PFSK-1 (cell line): ENCODE data around the gene UBL4B.

Source experiments
- FOXP2 ChIP-seq: optimal IDR thresholded peaks from 2 replicates; pipeline ENCODE3; 2011; ENCODE audit warnings: borderline replicate concordance, control low read depth, inconsistent platforms; ENCODE audit not compliant: insufficient read depth; ENCODE audit errors: extremely low read length, extremely low read depth
- POLR2AphosphoS5 ChIP-seq: IDR thresholded peaks from 2 replicates; pipeline ENCODE4 v1.6.1; 2012; ENCODE audit warnings: low read depth, mild to moderate bottlenecking, control low read depth, low read length, moderate library complexity
- REST ChIP-seq, 2 experiments: IDR thresholded peaks; 2 replicates each; pipeline versions ENCODE4 v1.6.1 to v1.8.0; 2011 to 2012; ENCODE audit warnings: low read depth in 2 of 2, low read length in 2 of 2, control low read depth in 1 of 2, inconsistent platforms in 1 of 2, mild to moderate bottlenecking in 1 of 2, moderate library complexity in 1 of 2; ENCODE audit not compliant: insufficient read depth in 1 of 2

- no peak for TF ChIP-seq POLR2AphosphoS5
- peak; percentile 99 for TF ChIP-seq REST (IDR thresholded peaks at IDR 0.05; ENCODE audit: insufficient read depth in 1 of 2, low read depth in 2 of 2, low read length in 2 of 2)
- TF ChIP-seq FOXP2: no peak
These were observed 43.8 kb downstream of the UBL4B start for GRCh38 chr1:110155878-110156522.
